Karpas-422 (cell line): Measurements from ENCODE around the gene CD8A. TPM values are rescaled to one million over a fixed set of nuclear protein-coding genes. Genes with fewer than 3 reads are reported as not detected.

Source experiments
- DNase-seq: peaks from one replicate; pipeline ENCODE4 v3.0.0-alpha.2; 2015
- H2AFZ ChIP-seq: fragments of 200-600 bp; sonication (generic); 2 replicates; pipeline ENCODE4 v1.6.1; 2014; ENCODE audit warnings: antibody characterized with exemption, low read length, mixed read lengths
- H3K27ac ChIP-seq: fragments of 200-600 bp; sonication (generic); 2 replicates; pipeline ENCODE4 v1.5.1; 2014; ENCODE audit warnings: mild to moderate bottlenecking, low read length, moderate library complexity
- H3K27me3 ChIP-seq: fragments of 200-600 bp; sonication (generic); 2 replicates; pipeline ENCODE4 v1.6.1; 2014; ENCODE audit warnings: low read length, mixed read lengths
- H3K36me3 ChIP-seq: fragments of 200-600 bp; sonication (generic); 2 replicates; pipeline ENCODE4 v1.6.1; 2014; ENCODE audit warnings: low read length, mixed read lengths; ENCODE audit not compliant: insufficient read depth
- H3K4me1 ChIP-seq: fragments of 200-600 bp; sonication (generic); 2 replicates; pipeline ENCODE4 v1.6.1; 2014; ENCODE audit warnings: mild to moderate bottlenecking, low read length, mixed read lengths
- H3K4me2 ChIP-seq: fragments of 200-600 bp; sonication (generic); 2 replicates; pipeline ENCODE4 v1.6.1; 2014; ENCODE audit warnings: low read length, low read depth, mild to moderate bottlenecking; ENCODE audit not compliant: poor library complexity, severe bottlenecking
- H3K4me3 ChIP-seq: fragments of 200-600 bp; sonication (generic); 2 replicates; pipeline ENCODE4 v1.5.1; 2014; ENCODE audit warnings: mild to moderate bottlenecking, antibody characterized with exemption, low read length, mixed read lengths
- H3K79me2 ChIP-seq: fragments of 200-600 bp; sonication (generic); 2 replicates; pipeline ENCODE4 v1.6.1; 2014; ENCODE audit warnings: mild to moderate bottlenecking, low read length, mixed read lengths
- H3K9ac ChIP-seq: fragments of 200-600 bp; sonication (generic); 2 replicates; pipeline ENCODE4 v1.6.0; 2014; ENCODE audit warnings: low read length
- H3K9me2 ChIP-seq: fragments of 200-600 bp; sonication (generic), shearing (Covaris generic); replicated peaks from 2 replicates; pipeline ENCODE4 v1.6.0; 2014; ENCODE audit warnings: mild to moderate bottlenecking, low read length, moderate library complexity; ENCODE audit not compliant: insufficient read depth
- H3K9me3 ChIP-seq: fragments of 300-700, 200-600 bp; sonication (generic); 2 replicates; pipeline ENCODE4 v1.6.1; 2014; ENCODE audit warnings: low read length, mixed read lengths
- H4K20me1 ChIP-seq: fragments of 200-600 bp; sonication (generic); 2 replicates; pipeline ENCODE4 v1.6.1; 2014; ENCODE audit warnings: mild to moderate bottlenecking, antibody characterized with exemption, low read length, low read depth; ENCODE audit not compliant: insufficient read depth
- total RNA-seq: library from RNA; depleted of rRNA; stranded (reverse); fragments of >200 nt; shearing (Covaris generic); gene quantifications from 2 replicates; pipeline ENCODE4 v1.2.3, GENCODE V29; 2014; ENCODE audit warnings: low replicate concordance

CD8A gene
- total RNA-seq, 1 experiment from 2014 or later, result not detected

DNA sequence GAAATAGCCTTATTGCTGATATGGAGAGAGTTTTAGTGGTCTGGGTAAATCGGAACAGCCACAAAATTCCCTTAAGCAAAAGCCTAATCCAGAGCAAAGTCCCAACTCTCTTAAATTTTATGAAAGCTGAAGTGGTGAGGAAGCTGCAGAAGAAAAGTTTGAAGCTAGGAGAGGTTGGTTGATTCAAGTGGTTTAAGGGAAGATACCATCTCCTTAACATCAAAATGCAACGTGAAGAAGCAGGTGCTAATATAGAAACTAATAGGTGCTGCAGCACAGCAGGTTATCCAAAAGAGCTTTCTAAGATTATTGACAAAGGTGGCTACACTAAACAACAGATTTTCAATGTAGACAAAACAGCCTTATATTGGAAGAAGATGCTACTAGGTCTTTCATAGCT is 28.2 kb upstream of the CD8A start:
- no peaks in the 10 kb centered on the region for H4K20me1 ChIP-seq
- no peak overlapping the region for H3K9ac ChIP-seq
- H3K79me2 ChIP-seq, result no peaks in the 10 kb centered on the region
- no peak overlapping the region for H3K27ac ChIP-seq
- DNase-seq, result no peak
- no peaks in the 10 kb centered on the region for H3K27me3 ChIP-seq
- no peaks in the 10 kb centered on the region for H3K4me1 ChIP-seq
- H3K36me3 ChIP-seq, result no peaks in the 10 kb centered on the region
- no peak overlapping the region for H3K4me2 ChIP-seq
- H3K9me3 ChIP-seq, result no peaks in the 10 kb centered on the region
- no peaks in the 10 kb centered on the region for H3K9me2 ChIP-seq
- H3K4me3 ChIP-seq, result no peak overlapping the region
- H2AFZ ChIP-seq, result no peak overlapping the region

- Histone ChIP-seq H3K27ac (no peak overlapping the region), H3K9me2 (no peaks in the 10 kb centered on the region), H3K4me3 (no peak overlapping the region), H3K9me3 (no peaks in the 10 kb centered on the region), H3K27me3 (no peaks in the 10 kb centered on the region), H2AFZ (no peak overlapping the region), H4K20me1 (no peaks in the 10 kb centered on the region), H3K36me3 (no peaks in the 10 kb centered on the region), H3K4me2 (no peak overlapping the region), H3K79me2 (no peaks in the 10 kb centered on the region), H3K4me1 (no peaks in the 10 kb centered on the region), H3K9ac (no peak overlapping the region)
- no peak for DNase-seq
Measured at GRCh38 chr2:86818114-86818801, 27.5 kb upstream of the CD8A start.

- Histone ChIP-seq H3K9me3 (no peaks in the 10 kb centered on the region), H3K4me2 (no peak overlapping the region), H4K20me1 (no peaks in the 10 kb centered on the region), H3K27ac (no peak overlapping the region), H3K9me2 (no peaks in the 10 kb centered on the region), H3K27me3 (no peaks in the 10 kb centered on the region), H3K36me3 (no peaks in the 10 kb centered on the region), H3K4me3 (no peak overlapping the region), H3K4me1 (no peaks in the 10 kb centered on the region), H2AFZ (no peak overlapping the region), H3K79me2 (no peaks in the 10 kb centered on the region), H3K9ac (no peak overlapping the region)
- DNase-seq, result no peak
Measured at GRCh38 chr2:86815611-86816010, 24.9 kb upstream of the CD8A start.

- no peak for DNase-seq
- H3K27me3 ChIP-seq, result no peaks in the 10 kb centered on the region
- H3K4me1 ChIP-seq, result peaks cover 15% of the 10 kb centered on the region
- no peaks in the 10 kb centered on the region for H3K9me3 ChIP-seq
- H2AFZ ChIP-seq, result no peak overlapping the region
- H3K36me3 ChIP-seq, result no peaks in the 10 kb centered on the region
- no peak overlapping the region for H3K4me3 ChIP-seq
- H3K9ac ChIP-seq, result no peak overlapping the region
- H3K27ac ChIP-seq, result no peak overlapping the region
- H3K4me2 ChIP-seq, result no peak overlapping the region
- H4K20me1 ChIP-seq, result no peaks in the 10 kb centered on the region
- H3K9me2 ChIP-seq, result no peaks in the 10 kb centered on the region
- H3K79me2 ChIP-seq, result no peaks in the 10 kb centered on the region
Measured at GRCh38 chr2:86809481-86810121, 18.9 kb upstream of the CD8A start.

DNA sequence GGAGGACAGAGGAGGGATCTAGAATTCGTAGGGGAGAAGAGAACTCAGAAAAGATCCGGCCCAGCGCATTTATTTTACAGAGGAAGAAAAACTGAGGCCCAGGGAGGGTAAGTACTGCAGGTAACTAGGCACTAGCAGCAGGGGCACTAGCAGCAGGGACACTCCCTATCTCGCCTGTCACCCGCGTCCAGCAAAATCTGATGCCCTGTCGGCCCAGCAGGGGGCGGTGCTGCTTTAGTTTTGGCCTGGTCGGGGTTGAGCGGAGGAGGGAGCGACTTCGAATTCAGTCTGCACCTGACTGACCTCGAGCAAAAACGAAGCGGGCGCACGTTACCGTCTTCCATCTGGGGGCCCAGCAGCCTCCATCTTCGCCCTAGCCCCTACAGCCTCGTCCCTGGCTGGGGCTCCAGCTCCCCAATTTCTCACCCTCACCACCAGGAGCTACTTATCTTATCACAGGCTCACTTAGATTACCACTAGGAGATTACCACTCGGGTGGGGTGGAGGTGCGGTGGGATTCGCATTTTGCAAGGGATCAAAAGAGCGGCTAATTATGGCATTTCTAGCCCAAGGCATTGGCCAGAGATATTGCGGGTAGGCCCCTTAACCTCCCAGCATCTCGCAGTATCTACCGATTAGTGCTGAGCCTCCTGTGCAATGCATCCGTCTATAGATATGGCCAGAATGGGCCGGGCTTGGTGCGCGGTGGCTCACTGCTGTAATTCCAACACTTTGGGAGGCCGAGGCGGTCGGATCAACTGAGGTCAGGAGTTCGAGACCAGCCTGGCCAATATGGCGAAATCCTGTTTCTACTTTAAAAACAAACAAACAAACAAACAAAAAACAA is 17.8 kb upstream of the CD8A start:
- peak; percentile 96 for DNase-seq
- H4K20me1 ChIP-seq, result no peaks in the 10 kb centered on the region
- peak overlapping the region; percentile 64 for H3K4me2 ChIP-seq
- H3K27ac ChIP-seq, result no peak overlapping the region
- peak overlapping the region; percentile 59 for H3K4me3 ChIP-seq
- H3K9ac ChIP-seq, result peak overlapping the region; percentile 38
- H3K27me3 ChIP-seq, result no peaks in the 10 kb centered on the region
- peaks cover 15% of the 10 kb centered on the region for H3K4me1 ChIP-seq
- H2AFZ ChIP-seq, result peak overlapping the region; percentile 44; the same call in 1 of the 2 replicates
- no peaks in the 10 kb centered on the region for H3K79me2 ChIP-seq
- H3K36me3 ChIP-seq, result no peaks in the 10 kb centered on the region
- no peaks in the 10 kb centered on the region for H3K9me3 ChIP-seq
- no peaks in the 10 kb centered on the region for H3K9me2 ChIP-seq

DNA sequence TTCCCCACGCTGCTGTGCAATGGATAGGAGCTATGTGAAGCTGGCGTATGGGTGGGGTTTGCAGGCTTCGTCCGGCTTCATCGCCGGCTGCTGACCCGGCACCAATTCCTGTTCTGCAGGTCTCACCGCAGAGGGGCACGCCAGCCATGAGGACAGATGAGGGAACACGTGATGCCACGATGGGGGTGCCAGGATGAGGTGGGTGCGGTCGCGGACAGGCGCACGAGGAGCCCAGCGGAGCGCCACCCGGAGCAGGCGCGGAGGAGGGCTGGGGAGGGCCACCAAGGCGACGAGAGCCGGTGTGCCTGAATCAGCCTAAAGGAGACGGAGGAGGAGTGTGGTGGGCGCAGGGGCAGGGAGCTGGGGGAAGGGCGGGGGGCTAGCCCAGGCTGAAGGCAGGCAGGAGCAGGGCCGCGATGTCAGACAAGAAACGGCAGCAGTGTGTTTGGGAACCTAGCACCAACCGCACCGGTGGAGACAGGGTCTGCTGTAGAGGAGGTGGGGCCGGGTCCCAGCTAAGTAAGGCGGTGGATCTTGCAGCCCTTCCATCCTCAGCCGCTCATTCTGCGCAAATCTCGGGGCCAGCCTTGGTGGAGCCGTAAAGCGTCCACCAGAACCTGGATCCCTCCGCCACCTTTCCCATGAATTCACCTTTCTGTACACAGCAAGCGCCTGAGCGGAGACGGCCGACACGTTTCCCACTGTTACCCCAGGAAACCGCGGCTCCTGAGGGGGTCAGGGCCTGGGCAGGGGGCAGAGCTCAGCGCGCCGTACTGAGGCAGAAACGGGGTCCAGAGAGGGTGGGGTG is 17.0 kb upstream of the CD8A start:
- no peaks in the 10 kb centered on the region for H3K9me3 ChIP-seq
- H3K9ac ChIP-seq, result peak overlapping the region; percentile 38
- H3K36me3 ChIP-seq, result no peaks in the 10 kb centered on the region
- H3K27ac ChIP-seq, result no peak overlapping the region
- H3K4me2 ChIP-seq, result peak overlapping the region; percentile 64
- H2AFZ ChIP-seq, result peak overlapping the region; percentile 44; the same call in 1 of the 2 replicates
- peak overlapping the region; percentile 59 for H3K4me3 ChIP-seq
- no peaks in the 10 kb centered on the region for H4K20me1 ChIP-seq
- H3K4me1 ChIP-seq, result peaks cover 15% of the 10 kb centered on the region
- DNase-seq, result peak; percentile 57
- H3K79me2 ChIP-seq, result no peaks in the 10 kb centered on the region
- H3K9me2 ChIP-seq, result no peaks in the 10 kb centered on the region
- H3K27me3 ChIP-seq, result no peaks in the 10 kb centered on the region

DNA sequence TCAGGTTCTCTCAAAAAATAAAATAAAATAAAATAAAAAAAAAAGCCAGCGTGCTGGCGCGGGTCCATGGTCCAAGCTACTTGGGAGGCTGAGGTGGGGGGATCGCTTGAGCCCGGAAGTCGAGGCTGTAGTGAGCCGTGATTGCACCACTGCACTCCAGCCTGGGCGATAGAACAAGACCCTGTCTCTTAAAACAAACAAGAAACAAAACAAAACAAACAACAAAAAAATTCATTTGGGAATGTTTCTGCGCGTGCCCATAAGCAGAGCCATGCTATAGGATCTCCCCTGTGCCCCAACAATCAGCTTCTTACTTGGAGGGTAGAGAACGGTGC is 16.4 kb upstream of the CD8A start:
- no peak for DNase-seq
- Histone ChIP-seq H2AFZ (peak overlapping the region; percentile 44; the same call in 1 of the 2 replicates), H3K9me2 (no peaks in the 10 kb centered on the region), H3K79me2 (no peaks in the 10 kb centered on the region), H3K36me3 (no peaks in the 10 kb centered on the region), H3K27me3 (no peaks in the 10 kb centered on the region), H3K4me2 (peak overlapping the region; percentile 64), H3K27ac (no peak overlapping the region), H3K4me3 (peak overlapping the region; percentile 59; the same call in 1 of the 2 replicates), H4K20me1 (no peaks in the 10 kb centered on the region), H3K9ac (peak overlapping the region; percentile 38), H3K4me1 (peaks cover 15% of the 10 kb centered on the region), H3K9me3 (no peaks in the 10 kb centered on the region)
